HepG2 (cell line): Measurements from ENCODE around the gene PRDX3. TPM values are rescaled to one million over a fixed set of nuclear protein-coding genes. Genes with fewer than 3 reads are reported as not detected.

Source experiments
- ATF1 ChIP-seq: IDR thresholded peaks from 2 replicates; pipeline ENCODE4 v1.6.1; 2016; ENCODE audit warnings: mild to moderate bottlenecking, control low read depth
- DNMT1 ChIP-seq: sonication (generic); formaldehyde crosslinking; IDR thresholded peaks from 2 replicates; pipeline ENCODE4 v1.5.1; 2020; ENCODE audit warnings: mild to moderate bottlenecking, missing genetic modification reagents
- ETS1 ChIP-seq: sonication (generic); formaldehyde crosslinking; IDR thresholded peaks from 2 replicates; pipeline ENCODE4 v1.4.0; 2020; ENCODE audit warnings: missing genetic modification reagents
- JUND ChIP-seq: sonication (generic); formaldehyde crosslinking; IDR thresholded peaks from 2 replicates; pipeline ENCODE4 v1.8.0; 2022; ENCODE audit warnings: mild to moderate bottlenecking, missing genetic modification reagents
- KAT8 ChIP-seq: IDR thresholded peaks from 2 replicates; pipeline ENCODE4 v1.6.1; 2016; ENCODE audit warnings: missing genetic modification reagents, missing compliant biosample characterization
- MAX ChIP-seq: IDR thresholded peaks from 2 replicates; pipeline ENCODE4 v1.6.1; 2012; ENCODE audit warnings: inconsistent platforms
- MXD1 ChIP-seq: sonication (generic); formaldehyde crosslinking; IDR thresholded peaks from 2 replicates; pipeline ENCODE4 v1.4.0; 2020; ENCODE audit warnings: mild to moderate bottlenecking, missing genetic modification reagents
- NCOA1 ChIP-seq: sonication (generic); formaldehyde crosslinking; IDR thresholded peaks from 2 replicates; pipeline ENCODE4 v1.9.0; 2021; ENCODE audit warnings: missing genetic modification reagents
- NR1H2 ChIP-seq: sonication (generic); formaldehyde crosslinking; IDR thresholded peaks from 2 replicates; pipeline ENCODE4 v1.8.1; 2022; ENCODE audit warnings: low read depth, missing genetic modification reagents, borderline replicate concordance
- NR2F6 ChIP-seq, 2 experiments: IDR thresholded peaks; 2 replicates each; pipeline ENCODE4 v1.6.1; 2016; ENCODE audit warnings: antibody characterized with exemption in 1 of 2, mild to moderate bottlenecking in 1 of 2
- PHF21A ChIP-seq: sonication (generic); formaldehyde crosslinking; IDR thresholded peaks from 2 replicates; pipeline ENCODE4 v1.5.0; 2020; ENCODE audit warnings: mild to moderate bottlenecking, missing genetic modification reagents
- PLRG1 ChIP-seq: fragments of 450-650 bp; conservative IDR thresholded peaks from 2 replicates; pipeline ENCODE4 v1.6.1; 2016
- RAD51 ChIP-seq: fragments of 450-650 bp; IDR thresholded peaks from 2 replicates; pipeline ENCODE4 v1.6.1; 2016; ENCODE audit warnings: borderline replicate concordance
- SP2 ChIP-seq: sonication (generic); formaldehyde crosslinking; IDR thresholded peaks from 2 replicates; pipeline ENCODE4 v1.5.1; 2020; ENCODE audit warnings: mild to moderate bottlenecking, missing genetic modification reagents
- THAP7 ChIP-seq: sonication (generic); formaldehyde crosslinking; IDR thresholded peaks from 2 replicates; pipeline ENCODE4 v1.8.1; 2023; ENCODE audit warnings: mild to moderate bottlenecking, missing genetic modification reagents
- TRIM24 ChIP-seq: sonication (generic); formaldehyde crosslinking; IDR thresholded peaks from 2 replicates; pipeline ENCODE4 v1.8.0; 2022; ENCODE audit warnings: mild to moderate bottlenecking, missing genetic modification reagents
- ZBTB21 ChIP-seq: sonication (generic); formaldehyde crosslinking; IDR thresholded peaks from 2 replicates; pipeline ENCODE4 v1.4.0; 2020; ENCODE audit warnings: missing genetic modification reagents
- ZFX ChIP-seq: sonication (generic); formaldehyde crosslinking; IDR thresholded peaks from 2 replicates; pipeline ENCODE4 v1.4.0; 2020; ENCODE audit warnings: mild to moderate bottlenecking, low read depth, missing genetic modification reagents, moderate library complexity
- ZFYVE20 ChIP-seq: sonication (generic); formaldehyde crosslinking; IDR thresholded peaks from 2 replicates; pipeline ENCODE4 v1.8.0; 2023; ENCODE audit warnings: low read depth, mild to moderate bottlenecking, moderate library complexity, missing genetic modification reagents, borderline replicate concordance
- ZIK1 ChIP-seq: sonication (generic); formaldehyde crosslinking; IDR thresholded peaks from 2 replicates; pipeline ENCODE4 v1.5.0; 2020; ENCODE audit warnings: mild to moderate bottlenecking, low read depth, missing genetic modification reagents, borderline replicate concordance
- ZNF10 ChIP-seq: sonication (generic); formaldehyde crosslinking; IDR thresholded peaks from 2 replicates; pipeline ENCODE4 v1.4.0; 2020; ENCODE audit warnings: mild to moderate bottlenecking, low read depth, missing genetic modification reagents, borderline replicate concordance
- ZNF18 ChIP-seq: sonication (generic); formaldehyde crosslinking; IDR thresholded peaks from 2 replicates; pipeline ENCODE4 v1.8.0; 2022; ENCODE audit warnings: mild to moderate bottlenecking, missing genetic modification reagents; ENCODE audit not compliant: insufficient replicate concordance
- ZNF20 ChIP-seq: sonication (generic); formaldehyde crosslinking; IDR thresholded peaks from 2 replicates; pipeline ENCODE4 v1.4.0; 2020; ENCODE audit warnings: mild to moderate bottlenecking, moderate library complexity, missing genetic modification reagents
- ZNF335 ChIP-seq: sonication (generic); formaldehyde crosslinking; IDR thresholded peaks from 2 replicates; pipeline ENCODE4 v1.4.0; 2020; ENCODE audit warnings: missing genetic modification reagents
- ZNF530 ChIP-seq: sonication (generic); formaldehyde crosslinking; IDR thresholded peaks from 2 replicates; pipeline ENCODE4 v1.5.0; 2020; ENCODE audit warnings: low read depth, mild to moderate bottlenecking, missing genetic modification reagents
- ZNF543 ChIP-seq: sonication (generic); formaldehyde crosslinking; IDR thresholded peaks from 2 replicates; pipeline ENCODE4 v1.4.0; 2020; ENCODE audit warnings: mild to moderate bottlenecking, missing genetic modification reagents
- ZNF576 ChIP-seq: sonication (generic); formaldehyde crosslinking; IDR thresholded peaks from 2 replicates; pipeline ENCODE4 v1.4.0; 2020; ENCODE audit warnings: mild to moderate bottlenecking, missing genetic modification reagents
- ZNF605 ChIP-seq: sonication (generic); formaldehyde crosslinking; IDR thresholded peaks from 2 replicates; pipeline ENCODE4 v1.8.0; 2022; ENCODE audit warnings: mild to moderate bottlenecking, missing genetic modification reagents
- polyA plus RNA-seq, 8 experiments: library from polyadenylated mRNA; depleted of rRNA in 3 of 8; stranded (reverse) in 7 of 8; unstranded in 1 of 8; fragments of >200 nt; fragmentation: Illumina TruSeq in 4 of 8; extraction: Trizol in 4 of 8; gene quantifications; 2 replicates each; pipeline versions ENCODE4 v1.2.1 to v1.2.3, GENCODE V29; 2011 to 2016; ENCODE audit warnings: low read depth in 4 of 8, missing spikeins in 1 of 8, mixed read lengths in 1 of 8; ENCODE audit not compliant: insufficient read depth in 1 of 8
- total RNA-seq, 5 experiments: library from RNA; depleted of rRNA; stranded (reverse); fragments of >200 nt; fragmentation: Illumina TruSeq; extraction: Trizol; gene quantifications; 2 replicates each; pipeline ENCODE4 v1.2.3, GENCODE V29; 2016; ENCODE audit warnings: low read depth in 1 of 5

Gene PRDX3
- total and polyA plus RNA-seq, 2 of the 13 experiments (the other 11 are each of a cell fraction or from before 2014, with no cell fraction given) = 407 to 565 TPM

- no peak for TF ChIP-seq ZNF530 (CRISPR knock-in tag)
- TF ChIP-seq ZNF335 (CRISPR knock-in tag) = 0 out of 2 replicates have a peak, but pooled peaks have one; percentile 38
- peak; percentile 36; the same call in 1 of the 2 replicates for TF ChIP-seq PHF21A
- no peak for TF ChIP-seq ZNF543 (CRISPR knock-in tag)
- TF ChIP-seq ZNF10 = no peak
- TF ChIP-seq KAT8 (CRISPR knock-in tag) = peak; percentile 91
- no peak for TF ChIP-seq RAD51
- no peak for TF ChIP-seq ZFYVE20 (CRISPR knock-in tag)
- no peak for TF ChIP-seq ZBTB21
- no peak for TF ChIP-seq ATF1 (CRISPR knock-in tag)
- no peak for TF ChIP-seq DNMT1 (CRISPR knock-in tag)
- peak; percentile 98 for TF ChIP-seq ZFX (CRISPR knock-in tag)
- no peak for TF ChIP-seq TRIM24 (CRISPR knock-in tag)
- no peak for TF ChIP-seq NR1H2 (CRISPR knock-in tag)
- no peak for TF ChIP-seq THAP7 (CRISPR knock-in tag)
- TF ChIP-seq MAX = peak; percentile 65; the same call in 1 of the 2 replicates
- TF ChIP-seq SP2 (CRISPR knock-in tag) = no peak
- peak; percentile 30; the same call in 1 of the 2 replicates for TF ChIP-seq ZNF20 (CRISPR knock-in tag)
- TF ChIP-seq ZNF576 (CRISPR knock-in tag) = no peak
- no peak for TF ChIP-seq ZNF18 (CRISPR knock-in tag)
- TF ChIP-seq ETS1 (CRISPR knock-in tag) = no peak
- TF ChIP-seq NCOA1 (CRISPR knock-in tag) = no peak
- 0 out of 2 replicates have a peak, but pooled peaks have one; percentile 17 for TF ChIP-seq MXD1 (CRISPR knock-in tag)
- 0 out of 2 replicates have a peak, but pooled peaks have one; percentile 25 for TF ChIP-seq ZIK1 (CRISPR knock-in tag)
- no peak for TF ChIP-seq PLRG1
- TF ChIP-seq JUND = no peak
- no peak for TF ChIP-seq NR2F6 (IDR thresholded peaks at IDR 0.05)
- no peak for TF ChIP-seq NR2F6 (CRISPR knock-in tag; IDR thresholded peaks at IDR 0.05)
- TF ChIP-seq ZNF605 (CRISPR knock-in tag) = peak; percentile 96
Observed at GRCh38 chr10:119205894-119206602, 27.4 kb upstream of the PRDX3 start (continued).
